Activated CD4-positive, alpha-beta T cell treated with anti-CD3 and anti-CD28 coated beads, Interleukin-2, Interleukin-6, amounts not matched to agents 100 ng/mL and 50 ng/mL, durations not matched to agents 16 hours and 8 hours (primary cell): Measurements from ENCODE around the gene SAP130.

Experiments used
- DNase-seq: peaks from one replicate; pipeline ENCODE4 v3.0.0-alpha.2; 2020

SAP130 gene

DNA sequence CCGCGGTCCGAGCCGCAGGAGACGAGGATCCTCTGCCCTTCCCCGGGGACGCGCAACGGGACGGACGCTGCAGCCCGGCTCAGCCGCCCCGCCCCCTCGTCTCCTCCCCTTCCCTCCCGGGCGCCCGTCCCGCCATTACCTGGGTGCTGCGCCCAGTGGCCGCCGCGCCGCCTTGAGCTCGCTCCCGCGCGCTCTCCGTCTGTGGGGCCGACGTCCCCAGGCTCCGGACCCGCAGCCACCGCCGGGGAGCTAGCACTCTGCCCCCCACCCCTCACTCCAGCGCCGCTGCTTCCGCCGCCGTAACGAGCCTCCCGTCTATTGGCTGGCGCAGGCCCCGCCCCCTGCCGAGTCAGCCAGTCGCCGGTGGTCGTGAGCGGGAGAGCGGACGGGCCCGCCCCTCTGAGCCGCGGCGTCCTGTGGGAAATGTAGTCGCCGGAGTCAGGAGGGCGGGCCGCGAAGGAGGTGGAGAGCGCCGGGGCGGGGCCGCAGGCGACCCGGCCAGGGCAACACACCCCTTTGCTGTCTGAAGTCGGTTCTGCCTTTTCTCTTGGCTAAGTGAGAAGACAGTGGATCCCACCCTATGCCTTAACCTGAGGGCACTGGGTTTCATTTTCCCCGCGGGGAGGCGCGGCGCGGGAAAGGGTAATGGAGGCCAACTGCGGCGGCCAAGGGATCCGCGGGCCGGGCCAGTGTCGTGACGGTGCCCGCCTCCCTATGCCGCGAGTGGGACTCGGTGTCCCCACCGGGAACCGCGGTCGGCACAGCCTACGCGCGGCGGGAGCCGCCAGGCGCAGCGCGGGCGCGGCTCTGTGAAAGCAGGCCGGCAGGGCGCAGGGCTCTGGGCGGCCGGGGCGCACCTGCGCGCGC lies at the start of gene SAP130:
TSS of gene SAP130 (minus strand) at position 259 of the 867 bp plus-strand sequence. CDS start 1,767 bp downstream, outside the sequence.
- peak; percentile 99 for DNase-seq

DNA sequence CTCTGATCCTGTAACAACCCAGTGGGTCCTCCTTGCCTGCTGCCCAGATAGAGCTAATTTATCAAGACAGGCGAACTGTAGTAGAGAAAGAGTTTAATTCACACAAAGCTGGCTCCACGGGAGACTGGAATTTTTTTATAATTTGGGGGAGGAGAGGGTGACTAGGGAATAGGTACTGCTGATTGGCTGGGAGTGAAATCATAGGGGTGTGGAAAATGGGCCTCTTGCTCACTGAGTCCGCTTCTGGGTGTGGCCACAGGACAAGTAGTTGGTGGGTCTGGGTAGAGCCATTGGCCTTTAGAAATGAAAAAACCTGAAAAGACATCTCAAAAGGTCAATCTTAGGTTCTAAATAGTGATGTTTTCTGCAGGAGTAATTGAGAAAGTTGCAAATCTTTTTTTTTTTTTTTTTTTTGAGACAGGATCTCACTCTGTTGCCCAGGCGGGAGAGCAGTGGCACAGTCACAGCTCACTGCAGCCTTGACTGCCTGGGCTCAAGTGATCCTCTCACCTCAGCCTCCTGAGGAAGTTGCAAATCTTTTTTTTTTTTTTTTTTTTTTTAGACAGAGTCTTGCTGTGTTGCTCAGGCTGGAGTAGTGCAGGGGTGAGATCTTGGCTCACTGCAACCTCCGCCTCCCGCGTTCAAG lies 48.7 kb upstream of the SAP130 start:
- DNase-seq: no peak

DNA sequence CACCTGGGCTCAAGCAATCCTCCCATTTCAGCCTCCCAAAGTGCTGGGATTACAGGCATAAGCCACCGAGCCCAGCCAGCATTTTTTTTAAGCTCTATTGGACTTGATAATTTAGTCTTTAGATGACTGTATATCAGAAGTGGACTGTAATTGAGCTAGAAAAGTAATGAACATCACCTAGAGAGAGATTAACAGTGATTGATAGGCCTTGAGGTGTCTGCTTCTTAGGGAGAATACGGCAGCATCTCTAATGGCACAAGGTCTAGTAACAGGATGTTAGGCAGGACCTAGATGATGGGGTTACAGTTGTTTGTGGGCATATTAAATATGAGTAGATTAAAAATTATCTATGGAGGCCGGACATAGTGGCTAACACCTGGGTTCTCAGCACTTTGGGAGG lies 45.4 kb upstream of the SAP130 start:
- DNase-seq: no peak

DNA sequence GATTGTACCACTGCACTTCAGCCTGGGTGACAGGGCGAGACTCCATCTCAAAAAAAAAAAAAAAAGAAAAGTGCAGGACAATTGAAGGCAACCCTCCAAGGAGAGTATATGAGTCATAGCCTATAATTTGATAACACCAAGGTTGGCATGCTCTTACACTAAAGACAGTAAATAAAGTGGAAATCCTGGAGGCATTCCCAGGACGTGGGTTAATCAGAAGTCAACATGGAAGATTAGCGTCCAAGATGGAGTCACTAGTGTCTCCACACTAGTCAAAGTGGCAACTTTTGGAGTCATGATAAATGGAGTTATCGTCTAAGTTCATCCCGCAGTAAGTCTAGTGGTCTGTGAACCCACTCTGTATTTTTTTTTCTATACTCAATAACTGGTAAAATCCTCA lies 41.9 kb upstream of the SAP130 start:
- DNase-seq: no peak

DNA sequence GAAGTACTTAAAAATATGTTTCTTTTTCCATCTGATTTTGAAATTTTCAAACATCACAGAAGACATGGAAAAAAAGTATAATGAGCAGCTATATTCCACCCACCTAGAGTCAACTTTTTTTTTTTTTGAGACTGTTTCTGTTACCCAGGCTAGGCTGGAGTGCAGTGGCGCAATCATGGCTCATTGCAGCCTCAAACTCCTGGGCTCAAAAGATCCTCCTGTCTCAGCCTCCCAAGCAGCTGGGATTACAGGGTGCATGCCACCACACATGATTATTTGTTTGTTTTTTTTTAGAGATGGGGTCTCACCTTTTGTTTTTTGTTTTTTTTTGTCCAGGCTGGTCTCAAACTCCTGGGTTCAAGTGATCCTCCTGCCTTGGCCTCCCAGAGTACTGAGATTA lies 36.5 kb upstream of the SAP130 start:
- no peak for DNase-seq

DNA sequence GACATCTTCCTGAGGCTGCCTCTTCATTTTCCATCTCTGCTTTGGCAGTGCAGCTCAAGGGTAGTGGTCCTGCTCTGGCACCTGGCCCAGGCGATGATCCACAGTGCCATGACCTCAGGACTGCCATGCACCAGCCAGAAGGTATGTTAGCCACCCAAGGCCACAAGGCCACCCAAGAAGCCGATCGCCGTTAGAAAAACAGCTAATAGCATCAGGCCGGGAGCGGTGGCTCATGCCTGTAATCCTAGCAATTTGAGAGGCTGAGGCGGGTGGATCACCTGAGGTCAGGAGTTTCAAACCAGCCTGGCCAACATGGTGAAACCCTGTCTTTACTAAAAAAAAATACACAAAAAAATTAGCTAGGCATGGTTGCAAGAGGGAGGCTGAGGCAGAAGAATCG lies 34.7 kb upstream of the SAP130 start:
- DNase-seq: no peak

DNA sequence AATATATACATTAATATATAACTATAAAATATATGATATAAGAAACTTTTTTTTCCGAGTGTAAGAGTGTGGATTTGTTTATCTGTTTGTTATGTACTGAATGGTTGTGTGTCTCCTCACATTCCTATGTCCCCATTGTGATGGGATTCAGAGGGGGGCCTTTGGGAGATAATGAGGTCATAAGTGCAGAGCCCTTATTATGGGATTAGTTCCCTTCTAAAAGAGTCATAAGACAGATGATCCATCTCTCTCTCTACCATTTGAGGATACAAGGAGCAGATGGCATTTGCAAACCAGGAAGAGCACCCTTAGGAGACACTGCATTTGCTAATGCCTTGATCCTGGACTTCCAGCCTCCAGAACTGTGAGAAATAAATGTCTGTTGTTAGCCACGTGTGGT lies 30.3 kb upstream of the SAP130 start:
- no peak for DNase-seq

DNA sequence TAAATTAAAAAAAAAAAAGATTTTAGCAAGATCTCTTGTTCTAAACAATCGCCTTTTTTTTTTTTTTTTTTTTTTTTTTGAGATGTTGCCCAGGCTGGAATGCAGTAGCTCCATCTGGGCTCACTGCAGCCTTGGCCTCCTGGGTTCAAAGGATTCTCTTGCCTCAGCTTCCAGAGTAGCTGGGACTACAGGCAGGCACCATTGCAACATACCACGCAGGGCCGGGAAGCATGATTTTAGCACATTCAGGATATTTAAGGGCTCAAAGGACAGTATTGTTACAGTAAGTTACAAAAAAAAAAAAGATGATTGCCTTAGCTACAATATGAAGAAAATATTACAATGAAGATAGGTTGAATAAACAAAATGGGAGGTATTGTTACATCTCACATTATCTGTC lies 29.5 kb upstream of the SAP130 start:
- DNase-seq: no peak

DNA sequence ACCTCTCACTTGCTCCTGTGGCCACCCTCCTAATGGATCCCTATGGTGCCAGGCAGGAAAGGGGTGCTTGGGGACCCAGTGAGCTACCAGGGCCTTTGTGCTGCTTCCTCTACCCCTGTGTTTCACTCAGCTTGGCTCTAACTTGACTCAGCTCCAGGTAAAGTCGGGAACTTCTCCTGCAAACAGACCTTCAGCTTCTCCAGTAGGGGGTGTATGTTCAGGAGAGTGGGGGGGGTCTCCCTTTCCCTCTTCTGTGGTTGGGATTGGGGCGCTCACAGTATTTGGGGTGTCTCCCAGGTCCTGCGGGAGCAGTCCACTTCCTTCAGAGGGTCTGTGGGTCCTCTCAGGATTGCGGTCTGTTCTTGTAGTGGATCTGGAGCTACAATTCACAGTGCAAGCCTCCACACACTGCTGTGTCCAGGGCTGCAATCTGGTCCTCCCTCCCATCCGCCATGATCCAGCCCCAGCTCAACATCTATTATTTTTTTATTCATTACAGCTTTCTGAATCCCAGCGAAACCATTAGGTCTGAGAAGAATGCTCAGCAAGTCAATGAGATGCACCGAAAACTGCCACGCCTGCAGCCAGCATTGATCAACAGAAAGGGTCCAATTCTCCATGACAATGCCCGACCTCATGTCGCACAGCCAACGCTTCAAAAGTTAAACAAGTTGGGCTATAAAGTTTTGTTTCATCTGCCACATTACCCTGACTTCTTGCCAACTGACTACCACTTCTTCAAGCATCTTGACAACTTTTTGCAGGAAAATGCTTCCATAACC lies 26.4 kb upstream of the SAP130 start:
- DNase-seq: no peak

DNA sequence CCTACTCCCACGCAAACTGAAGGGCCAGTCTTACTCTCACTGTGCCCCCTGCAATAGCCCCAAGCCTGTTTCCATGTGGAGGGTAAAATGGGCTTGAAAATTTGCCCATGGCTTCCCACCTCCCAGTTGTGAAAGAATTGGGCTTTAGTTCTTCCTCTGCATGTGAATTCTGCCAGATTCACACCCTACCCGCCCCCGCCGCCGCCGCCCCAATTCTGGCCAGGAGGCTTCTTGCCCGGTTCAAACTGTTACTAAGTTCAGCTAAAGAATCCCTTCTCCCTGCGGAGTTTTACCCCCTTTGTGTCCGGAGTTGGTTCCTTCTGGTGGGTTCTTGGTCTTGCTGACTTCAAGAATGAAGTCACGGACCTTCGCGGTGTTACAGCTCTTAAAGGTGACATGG lies 25.5 kb upstream of the SAP130 start:
- no peak for DNase-seq

DNA sequence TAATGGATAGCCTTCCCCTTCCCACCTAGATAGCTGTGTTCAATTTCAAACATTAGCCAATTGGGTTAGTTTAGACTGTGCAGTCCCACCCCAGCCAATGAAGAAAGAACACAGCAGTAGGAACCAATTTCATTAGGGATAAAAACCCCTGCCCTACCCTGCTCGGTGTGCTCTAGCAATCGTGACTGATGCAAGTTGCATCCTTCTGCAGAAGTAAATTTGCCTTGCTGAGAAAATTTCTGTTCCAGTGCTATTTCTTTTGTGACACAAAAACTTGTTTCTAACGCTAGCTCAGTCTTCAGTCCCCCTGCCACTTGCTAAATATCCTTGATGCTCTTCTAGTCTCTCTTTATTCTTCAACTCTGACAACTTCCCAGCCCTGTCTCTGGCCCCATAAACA lies 15.2 kb upstream of the SAP130 start:
- no peak for DNase-seq

DNA sequence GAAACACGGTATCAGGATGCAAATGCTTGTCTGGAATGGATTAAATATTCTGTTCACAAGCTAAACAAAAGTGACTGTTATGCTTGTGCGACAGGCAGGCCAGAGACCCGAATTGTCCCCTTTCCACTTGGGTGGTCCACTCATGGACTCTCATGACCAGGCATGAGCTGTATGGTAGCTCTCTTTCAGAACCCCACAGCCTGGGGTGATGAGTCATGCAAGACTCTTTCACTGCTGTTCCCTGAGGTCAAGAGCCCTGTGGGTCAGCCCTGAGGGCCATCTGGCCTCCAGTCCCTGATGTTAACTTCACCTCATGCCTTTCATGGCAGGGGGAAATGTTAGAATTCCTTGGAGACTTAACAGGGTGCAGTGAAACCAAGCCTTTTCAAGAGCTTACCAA lies 13.7 kb upstream of the SAP130 start:
- no peak for DNase-seq

DNA sequence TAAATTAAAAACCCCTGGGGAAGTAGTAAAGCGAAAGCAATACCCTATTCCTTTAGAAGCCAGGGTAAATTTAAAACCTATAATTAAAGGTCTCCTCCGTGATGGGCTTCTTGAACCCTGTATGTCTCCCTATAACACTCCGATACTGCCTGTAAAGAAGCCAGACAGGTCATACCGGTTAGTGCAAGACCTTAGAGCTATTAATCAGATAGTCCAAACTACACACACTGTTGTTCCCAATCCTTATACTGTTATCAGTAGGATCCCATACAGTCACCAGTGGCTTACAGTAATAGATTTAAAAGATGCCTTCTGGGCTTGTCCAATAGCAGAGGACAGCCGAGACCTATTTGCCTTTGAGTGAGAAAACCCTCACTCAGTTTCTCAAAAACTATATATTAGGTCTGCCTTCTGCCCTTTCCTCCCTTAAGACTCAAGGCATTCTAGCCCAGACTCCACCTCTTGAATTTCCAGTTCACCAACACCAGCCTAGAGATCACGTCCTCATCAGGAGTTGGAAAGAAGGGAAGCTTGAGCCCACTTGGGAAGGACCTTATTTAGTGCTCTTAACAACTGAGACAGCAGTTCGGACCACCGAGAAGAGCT lies 12.4 kb upstream of the SAP130 start:
- no peak for DNase-seq

DNA sequence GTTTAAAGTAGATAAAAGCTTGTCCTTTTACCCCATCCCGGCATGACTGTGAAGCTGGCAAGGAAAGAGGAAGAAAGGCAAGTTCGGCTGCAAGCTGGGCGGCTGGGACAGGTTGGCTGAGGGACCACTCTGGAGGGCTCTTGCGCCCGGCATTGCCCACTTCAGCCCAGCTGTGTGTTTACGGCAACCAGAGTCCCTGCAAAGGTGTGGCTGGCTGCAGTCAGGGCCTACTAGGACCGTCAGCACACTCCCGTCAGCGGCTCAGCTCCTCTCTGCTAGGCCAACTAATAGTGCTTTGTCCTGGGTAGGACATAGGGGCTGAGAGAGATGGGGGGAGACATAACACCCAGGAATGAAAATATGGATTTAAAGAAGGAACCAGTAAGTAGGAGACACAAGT lies 11.7 kb upstream of the SAP130 start:
- no peak for DNase-seq

DNA sequence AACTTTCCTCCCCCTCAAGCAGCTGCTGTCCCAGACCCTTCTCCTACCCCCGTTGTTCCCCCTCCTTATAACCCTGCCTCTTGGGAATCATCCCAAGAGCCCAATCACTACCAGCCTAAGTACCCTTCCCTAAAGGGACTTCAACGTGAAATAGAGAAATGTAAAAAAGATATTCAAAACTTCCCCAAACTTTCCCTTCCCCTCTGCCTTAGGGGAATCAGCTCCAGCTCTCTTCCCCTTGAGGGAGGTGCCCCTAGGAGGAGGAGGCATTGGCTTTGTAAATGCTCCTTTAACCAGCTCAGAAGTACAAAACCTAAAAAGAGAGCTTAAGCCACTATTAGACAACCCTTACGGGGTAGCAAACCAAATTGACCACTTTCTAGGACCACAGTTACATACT lies 10.6 kb upstream of the SAP130 start:
- DNase-seq: no peak

DNA sequence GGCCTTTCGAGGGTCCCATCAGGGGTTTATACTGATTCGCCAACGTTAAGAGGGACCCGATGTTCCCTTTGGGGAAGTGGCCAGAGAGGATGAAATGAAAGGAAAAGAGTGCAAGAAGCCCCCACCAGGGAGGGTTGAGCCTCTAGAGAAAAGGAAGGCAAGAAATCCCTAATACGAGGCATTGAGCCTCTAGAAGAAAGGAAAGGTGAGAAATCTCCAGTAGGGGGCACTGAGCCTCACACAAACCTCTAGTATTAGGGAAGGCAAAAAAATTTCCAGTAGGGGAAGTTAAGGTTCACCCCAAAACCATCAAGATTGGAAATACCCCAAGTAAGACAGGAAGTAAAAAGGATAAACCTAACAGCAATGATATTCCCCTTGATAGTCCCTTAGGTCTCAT lies 9.8 kb upstream of the SAP130 start:
- DNase-seq: no peak

DNA sequence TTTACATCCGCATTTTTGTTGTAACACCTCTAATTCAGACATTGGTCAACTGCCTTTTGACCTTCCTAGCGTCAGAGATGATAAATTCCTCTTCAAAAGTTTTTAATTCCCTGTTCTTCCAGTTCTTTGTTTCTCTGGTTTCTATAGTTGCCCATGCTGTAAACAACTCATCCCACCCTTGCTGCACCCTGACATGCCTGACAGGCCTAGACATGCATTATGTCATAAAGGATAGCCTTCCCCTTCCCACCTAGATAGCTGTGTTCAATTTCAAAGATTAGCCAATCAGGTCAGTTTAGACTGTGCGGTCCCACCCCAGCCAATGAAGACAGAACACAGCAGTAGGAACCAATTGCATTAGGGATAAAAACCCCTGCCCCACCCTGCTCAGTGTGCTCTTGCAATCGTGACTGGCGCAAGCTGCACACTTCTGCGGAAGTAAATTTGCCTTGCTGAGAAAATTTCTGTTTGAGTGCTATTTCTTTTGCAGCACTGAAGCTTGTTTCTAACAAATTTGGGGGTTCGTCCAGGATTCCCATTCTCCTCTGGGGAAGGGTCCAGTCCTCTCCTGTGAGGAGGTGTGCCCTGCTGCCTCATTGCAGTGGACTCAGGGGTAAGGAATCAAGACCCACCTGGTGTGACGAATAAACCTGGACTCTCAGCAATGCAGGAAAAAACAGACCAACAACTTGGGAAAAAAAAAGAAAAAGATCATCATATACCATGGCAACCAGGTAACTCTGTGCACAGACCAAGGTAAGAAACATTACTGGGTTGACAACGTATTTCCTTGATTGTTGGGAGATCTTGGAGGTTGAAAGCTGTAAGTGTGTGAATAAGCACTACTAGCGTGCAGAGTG lies 9.1 kb upstream of the SAP130 start:
- no peak for DNase-seq

DNA sequence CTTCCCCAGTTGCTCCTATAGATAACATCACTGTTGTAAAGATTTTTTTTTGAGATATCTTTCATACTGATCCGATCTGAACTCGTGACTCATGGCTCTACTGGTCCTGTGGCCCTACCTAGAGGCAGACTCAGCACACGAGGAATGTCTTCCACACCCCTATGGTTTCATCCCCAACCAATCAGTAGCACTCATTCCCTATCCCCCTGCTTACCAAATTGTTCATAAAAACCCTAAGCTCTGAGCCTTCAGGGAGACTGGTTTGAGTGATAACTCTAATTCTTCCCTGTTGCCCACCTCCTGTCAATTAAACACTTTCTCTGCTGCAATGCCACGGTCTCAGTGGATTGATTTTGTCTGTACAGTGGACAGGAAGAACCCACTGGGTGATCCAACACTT lies 4.2 kb upstream of the SAP130 start:
- DNase-seq: no peak

DNA sequence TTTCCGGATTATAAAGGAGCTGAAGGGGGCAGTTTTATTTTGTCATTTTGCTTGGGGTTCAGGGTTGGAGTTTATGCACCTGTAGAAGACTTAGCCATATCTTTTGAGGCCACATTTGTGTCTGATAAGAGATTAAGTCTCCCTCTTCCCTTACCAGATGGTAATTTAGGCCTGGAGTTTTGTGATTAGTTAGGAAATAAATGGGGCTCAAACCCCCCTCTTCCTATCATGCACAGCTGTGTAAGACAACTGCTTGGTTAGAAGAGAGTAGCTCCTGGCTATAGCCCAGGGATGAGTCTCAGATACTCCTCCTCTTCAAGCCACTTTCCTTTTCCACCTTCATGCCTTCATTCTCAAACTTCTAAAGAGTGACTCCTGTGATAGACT lies 802 bp upstream of the SAP130 start:
- DNase-seq: no peak

DNA sequence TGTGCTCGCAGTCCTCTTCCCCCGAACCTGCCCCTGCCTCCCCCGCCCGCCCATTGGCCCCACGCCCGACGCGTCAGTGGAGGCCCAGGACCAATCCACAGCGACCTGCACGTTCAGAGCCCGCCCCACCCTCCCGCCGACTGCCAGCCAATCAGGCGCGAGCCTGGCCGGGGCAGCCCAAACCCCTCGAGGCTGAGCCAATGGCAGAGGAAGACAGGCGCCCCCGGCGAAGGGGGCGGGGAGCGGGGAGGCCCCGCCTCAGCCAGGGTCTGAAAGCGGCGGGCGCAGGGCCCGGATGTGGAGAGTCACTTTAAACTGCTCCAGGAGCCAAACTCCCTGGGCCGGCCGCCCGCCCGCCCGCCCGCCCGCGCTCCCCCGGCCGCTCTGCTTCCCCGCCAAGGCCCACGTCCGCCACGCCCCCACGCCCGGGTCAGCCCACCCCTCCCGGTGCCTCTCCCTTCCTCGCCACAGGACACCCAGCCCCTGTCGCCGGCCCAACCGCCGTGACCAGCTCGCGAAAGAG lies 520 bp downstream of the SAP130 start:
- peak; percentile 100 for DNase-seq

DNA sequence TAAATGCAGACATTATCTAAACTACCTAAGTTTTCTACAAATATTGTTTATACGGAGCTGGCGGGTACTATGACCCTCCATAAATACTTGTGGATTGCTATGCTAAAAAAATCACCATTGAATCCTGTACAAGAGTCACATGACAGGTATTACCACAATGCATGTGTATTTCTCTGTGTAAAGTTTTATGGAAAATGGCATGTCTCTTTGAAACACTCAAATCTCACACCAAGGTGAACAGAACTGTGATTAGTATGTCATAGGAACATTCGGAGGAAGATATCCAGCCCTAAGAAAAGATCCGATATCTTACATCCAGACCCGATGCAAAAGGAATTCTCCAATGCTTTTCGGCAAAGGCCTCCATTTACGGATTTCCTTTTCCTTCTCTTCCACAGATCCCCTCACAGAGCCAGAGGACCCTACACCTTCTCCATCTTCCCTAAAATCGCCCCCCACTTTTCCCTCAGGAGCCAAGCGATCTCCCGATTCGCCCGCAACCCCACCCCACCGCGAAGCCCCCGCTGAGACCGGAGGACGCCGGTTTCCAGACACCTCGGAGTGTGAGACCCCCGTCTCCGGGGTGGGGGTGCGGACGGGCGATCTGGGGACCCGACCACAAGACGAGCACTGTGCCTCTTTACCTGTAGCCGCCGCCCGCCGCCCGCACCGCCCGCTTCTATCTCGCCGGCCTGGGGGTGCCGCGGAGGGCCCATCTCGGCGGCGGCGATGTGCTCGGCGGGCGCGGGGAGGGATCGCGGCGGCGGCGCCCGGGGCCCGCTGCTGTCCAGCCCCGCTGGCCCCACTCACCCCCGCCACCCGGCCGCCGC lies 1.2 kb downstream of the SAP130 start:
- no peak for DNase-seq
